ENCODE measurements around the gene SPSB1. TPM values are rescaled to one million over a fixed set of nuclear protein-coding genes. Genes with fewer than 3 reads are reported as not detected.

The SPSB1 gene
- total and polyA plus RNA-seq, 10 of the 15 experiments (the other 5 are each of a cell fraction or from before 2014, with no cell fraction given): 0.02 to 2.0 (median 0.90) TPM; not detected in 1

DNA sequence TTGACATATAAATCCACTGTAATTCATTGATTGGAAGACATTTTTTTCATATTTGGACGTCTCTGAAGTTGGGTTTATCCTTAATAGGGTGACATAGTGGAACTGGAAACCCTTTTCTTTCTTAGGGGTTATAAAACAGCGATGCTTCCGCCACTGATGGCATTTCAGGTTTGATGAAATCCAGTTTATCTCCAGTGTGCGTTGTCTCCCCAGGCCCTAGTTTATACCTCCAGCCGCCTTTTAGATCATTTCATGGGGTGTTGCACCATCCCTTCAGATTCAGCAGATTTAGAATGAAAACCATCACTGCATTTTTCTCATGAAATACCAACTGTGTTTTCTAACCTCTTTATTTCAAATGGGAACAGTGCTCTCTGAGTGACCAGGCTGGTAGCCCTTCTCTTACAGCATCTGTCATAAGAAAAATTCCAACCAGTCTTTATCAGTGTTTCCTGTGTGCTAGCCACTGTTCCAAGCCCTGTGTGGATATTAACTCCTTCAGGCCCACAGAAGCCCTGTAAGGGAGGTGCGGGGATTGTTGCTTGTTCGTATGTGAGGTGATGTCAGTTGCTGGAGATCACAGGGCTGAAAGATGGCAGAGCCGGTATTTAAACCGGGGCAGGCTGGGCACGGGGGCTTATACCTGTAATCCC lies 39.1 kb upstream of the SPSB1 start (continued):
- TF ChIP-seq, protein P1, sequence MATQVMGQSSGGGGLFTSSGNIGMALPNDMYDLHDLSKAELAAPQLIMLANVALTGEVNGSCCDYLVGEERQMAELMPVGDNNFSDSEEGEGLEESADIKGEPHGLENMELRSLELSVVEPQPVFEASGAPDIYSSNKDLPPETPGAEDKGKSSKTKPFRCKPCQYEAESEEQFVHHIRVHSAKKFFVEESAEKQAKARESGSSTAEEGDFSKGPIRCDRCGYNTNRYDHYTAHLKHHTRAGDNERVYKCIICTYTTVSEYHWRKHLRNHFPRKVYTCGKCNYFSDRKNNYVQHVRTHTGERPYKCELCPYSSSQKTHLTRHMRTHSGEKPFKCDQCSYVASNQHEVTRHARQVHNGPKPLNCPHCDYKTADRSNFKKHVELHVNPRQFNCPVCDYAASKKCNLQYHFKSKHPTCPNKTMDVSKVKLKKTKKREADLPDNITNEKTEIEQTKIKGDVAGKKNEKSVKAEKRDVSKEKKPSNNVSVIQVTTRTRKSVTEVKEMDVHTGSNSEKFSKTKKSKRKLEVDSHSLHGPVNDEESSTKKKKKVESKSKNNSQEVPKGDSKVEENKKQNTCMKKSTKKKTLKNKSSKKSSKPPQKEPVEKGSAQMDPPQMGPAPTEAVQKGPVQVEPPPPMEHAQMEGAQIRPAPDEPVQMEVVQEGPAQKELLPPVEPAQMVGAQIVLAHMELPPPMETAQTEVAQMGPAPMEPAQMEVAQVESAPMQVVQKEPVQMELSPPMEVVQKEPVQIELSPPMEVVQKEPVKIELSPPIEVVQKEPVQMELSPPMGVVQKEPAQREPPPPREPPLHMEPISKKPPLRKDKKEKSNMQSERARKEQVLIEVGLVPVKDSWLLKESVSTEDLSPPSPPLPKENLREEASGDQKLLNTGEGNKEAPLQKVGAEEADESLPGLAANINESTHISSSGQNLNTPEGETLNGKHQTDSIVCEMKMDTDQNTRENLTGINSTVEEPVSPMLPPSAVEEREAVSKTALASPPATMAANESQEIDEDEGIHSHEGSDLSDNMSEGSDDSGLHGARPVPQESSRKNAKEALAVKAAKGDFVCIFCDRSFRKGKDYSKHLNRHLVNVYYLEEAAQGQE (IDR thresholded peaks at IDR 0.05; ENCODE audit: low read depth, low read length): no peak
- TF ChIP-seq, protein P2, sequence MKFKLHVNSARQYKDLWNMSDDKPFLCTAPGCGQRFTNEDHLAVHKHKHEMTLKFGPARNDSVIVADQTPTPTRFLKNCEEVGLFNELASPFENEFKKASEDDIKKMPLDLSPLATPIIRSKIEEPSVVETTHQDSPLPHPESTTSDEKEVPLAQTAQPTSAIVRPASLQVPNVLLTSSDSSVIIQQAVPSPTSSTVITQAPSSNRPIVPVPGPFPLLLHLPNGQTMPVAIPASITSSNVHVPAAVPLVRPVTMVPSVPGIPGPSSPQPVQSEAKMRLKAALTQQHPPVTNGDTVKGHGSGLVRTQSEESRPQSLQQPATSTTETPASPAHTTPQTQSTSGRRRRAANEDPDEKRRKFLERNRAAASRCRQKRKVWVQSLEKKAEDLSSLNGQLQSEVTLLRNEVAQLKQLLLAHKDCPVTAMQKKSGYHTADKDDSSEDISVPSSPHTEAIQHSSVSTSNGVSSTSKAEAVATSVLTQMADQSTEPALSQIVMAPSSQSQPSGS (IDR thresholded peaks at IDR 0.05; ENCODE audit: low read length): no peak
- no peak for TF ChIP-seq CHD2 (IDR thresholded peaks at IDR 0.05; ENCODE audit: borderline replicate concordance, low read depth, low read length)
- no peak for TF ChIP-seq RUNX3 (IDR thresholded peaks at IDR 0.05; ENCODE audit: low read length)
- TF ChIP-seq, protein P3, sequence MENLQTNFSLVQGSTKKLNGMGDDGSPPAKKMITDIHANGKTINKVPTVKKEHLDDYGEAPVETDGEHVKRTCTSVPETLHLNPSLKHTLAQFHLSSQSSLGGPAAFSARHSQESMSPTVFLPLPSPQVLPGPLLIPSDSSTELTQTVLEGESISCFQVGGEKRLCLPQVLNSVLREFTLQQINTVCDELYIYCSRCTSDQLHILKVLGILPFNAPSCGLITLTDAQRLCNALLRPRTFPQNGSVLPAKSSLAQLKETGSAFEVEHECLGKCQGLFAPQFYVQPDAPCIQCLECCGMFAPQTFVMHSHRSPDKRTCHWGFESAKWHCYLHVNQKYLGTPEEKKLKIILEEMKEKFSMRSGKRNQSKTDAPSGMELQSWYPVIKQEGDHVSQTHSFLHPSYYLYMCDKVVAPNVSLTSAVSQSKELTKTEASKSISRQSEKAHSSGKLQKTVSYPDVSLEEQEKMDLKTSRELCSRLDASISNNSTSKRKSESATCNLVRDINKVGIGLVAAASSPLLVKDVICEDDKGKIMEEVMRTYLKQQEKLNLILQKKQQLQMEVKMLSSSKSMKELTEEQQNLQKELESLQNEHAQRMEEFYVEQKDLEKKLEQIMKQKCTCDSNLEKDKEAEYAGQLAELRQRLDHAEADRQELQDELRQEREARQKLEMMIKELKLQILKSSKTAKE (IDR thresholded peaks at IDR 0.05; ENCODE audit: low read depth, poor library complexity, severe bottlenecking): no peak
- TF ChIP-seq FOS (IDR thresholded peaks at IDR 0.05; ENCODE audit: borderline replicate concordance, extremely low read depth, insufficient read length): no peak
- TF ChIP-seq, protein P4, sequence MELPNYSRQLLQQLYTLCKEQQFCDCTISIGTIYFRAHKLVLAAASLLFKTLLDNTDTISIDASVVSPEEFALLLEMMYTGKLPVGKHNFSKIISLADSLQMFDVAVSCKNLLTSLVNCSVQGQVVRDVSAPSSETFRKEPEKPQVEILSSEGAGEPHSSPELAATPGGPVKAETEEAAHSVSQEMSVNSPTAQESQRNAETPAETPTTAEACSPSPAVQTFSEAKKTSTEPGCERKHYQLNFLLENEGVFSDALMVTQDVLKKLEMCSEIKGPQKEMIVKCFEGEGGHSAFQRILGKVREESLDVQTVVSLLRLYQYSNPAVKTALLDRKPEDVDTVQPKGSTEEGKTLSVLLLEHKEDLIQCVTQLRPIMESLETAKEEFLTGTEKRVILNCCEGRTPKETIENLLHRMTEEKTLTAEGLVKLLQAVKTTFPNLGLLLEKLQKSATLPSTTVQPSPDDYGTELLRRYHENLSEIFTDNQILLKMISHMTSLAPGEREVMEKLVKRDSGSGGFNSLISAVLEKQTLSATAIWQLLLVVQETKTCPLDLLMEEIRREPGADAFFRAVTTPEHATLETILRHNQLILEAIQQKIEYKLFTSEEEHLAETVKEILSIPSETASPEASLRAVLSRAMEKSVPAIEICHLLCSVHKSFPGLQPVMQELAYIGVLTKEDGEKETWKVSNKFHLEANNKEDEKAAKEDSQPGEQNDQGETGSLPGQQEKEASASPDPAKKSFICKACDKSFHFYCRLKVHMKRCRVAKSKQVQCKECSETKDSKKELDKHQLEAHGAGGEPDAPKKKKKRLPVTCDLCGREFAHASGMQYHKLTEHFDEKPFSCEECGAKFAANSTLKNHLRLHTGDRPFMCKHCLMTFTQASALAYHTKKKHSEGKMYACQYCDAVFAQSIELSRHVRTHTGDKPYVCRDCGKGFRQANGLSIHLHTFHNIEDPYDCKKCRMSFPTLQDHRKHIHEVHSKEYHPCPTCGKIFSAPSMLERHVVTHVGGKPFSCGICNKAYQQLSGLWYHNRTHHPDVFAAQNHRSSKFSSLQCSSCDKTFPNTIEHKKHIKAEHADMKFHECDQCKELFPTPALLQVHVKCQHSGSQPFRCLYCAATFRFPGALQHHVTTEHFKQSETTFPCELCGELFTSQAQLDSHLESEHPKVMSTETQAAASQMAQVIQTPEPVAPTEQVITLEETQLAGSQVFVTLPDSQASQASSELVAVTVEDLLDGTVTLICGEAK (IDR thresholded peaks at IDR 0.05; ENCODE audit: borderline replicate concordance): no peak
- no peak for TF ChIP-seq FOXM1 (IDR thresholded peaks at IDR 0.05; ENCODE audit: low read depth, low read length)
- TF ChIP-seq EED (IDR thresholded peaks at IDR 0.05; ENCODE audit: low read depth): no peak
- no peak for TF ChIP-seq POU2F2 (IDR thresholded peaks at IDR 0.05; ENCODE audit: borderline replicate concordance, low read depth, low read length)

All from GM12878 (cell line).